Measurements from ENCODE around the gene BRCC3. TPM values are rescaled to one million over a fixed set of nuclear protein-coding genes. Genes with fewer than 3 reads are reported as not detected.

BRCC3 gene
- total RNA-seq, result 10 to 100 TPM; 32.8 to 33.5 TPM

DNA sequence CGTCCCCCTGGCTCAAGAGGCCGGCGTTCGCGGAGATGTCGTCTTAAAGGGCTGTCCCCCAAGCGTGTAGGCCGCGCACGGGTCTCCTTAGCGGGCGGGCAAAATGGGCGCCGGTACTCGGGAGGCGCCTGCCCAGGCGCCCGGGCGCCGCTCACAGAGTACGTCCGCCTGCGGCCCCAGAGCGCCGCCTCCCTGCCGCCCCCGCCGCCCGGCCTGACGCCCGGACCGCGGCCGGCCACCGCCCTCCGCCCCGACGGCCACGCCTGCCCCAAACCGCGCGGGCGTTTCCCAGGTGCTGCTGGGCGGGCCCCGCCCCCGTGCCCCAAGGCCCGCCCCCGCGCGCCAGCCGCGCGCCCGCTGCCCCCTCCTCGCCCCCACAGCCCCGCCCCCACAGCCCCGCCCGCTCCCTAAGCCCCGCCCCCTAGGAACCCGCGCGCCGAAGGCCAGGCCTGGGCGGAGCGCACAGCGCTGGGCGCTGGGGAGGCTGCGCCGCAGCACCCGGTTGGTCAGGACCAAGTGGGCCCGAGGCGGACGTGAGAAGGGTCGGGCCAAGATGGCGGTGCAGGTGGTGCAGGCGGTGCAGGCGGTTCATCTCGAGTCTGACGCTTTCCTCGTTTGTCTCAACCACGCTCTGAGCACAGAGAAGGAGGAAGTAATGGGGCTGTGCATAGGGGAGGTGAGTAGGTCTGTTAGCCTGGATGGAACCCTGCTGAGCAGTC, at the start of gene BRCC3, which contains the start of the genes CMC4 and MTCP1:
Gene BRCC3, plus strand, starts transcription at position 534 of the 719 bp plus-strand sequence. Its CDS starts 20 bp downstream, at position 554.
Gene CMC4, minus strand, starts transcription at position 162 of the 719 bp plus-strand sequence. CDS start 7,113 bp downstream, outside the sequence.
Gene MTCP1, minus strand, starts transcription at position 162 of the 719 bp plus-strand sequence. CDS start 5,126 bp downstream, outside the sequence.
- Mint-ChIP-seq H3K27me3 (ENCODE audit: low read depth) (no peaks in the 10 kb centered on the region), H3K4me3 (peak within 1 kb of the TSS; percentile 91), H3K9me3 (ENCODE audit: insufficient read depth) (no peaks in the 10 kb centered on the region), H3K36me3 (ENCODE audit: low read depth) (peaks cover 34% of the 10 kb centered on the region), H3K4me1 (ENCODE audit: low read depth) (peaks cover 44% of the 10 kb centered on the region), H3K27ac (peak within 1 kb of the TSS; percentile 92)
- peak; percentile 93 for ATAC-seq
- POLR2A ChIA-PET, result interaction anchor here (0.9 to 1.2 kb wide), 2 partner anchors 9 to 44 kb away, joined by 3 to 4 read pairs (median 3); partner anchors contain the start of gene FUNDC2
- CTCF ChIA-PET, result interaction anchor here (2.8 kb wide), 1 partner anchor 13 kb away, joined by 16 read pairs; no protein-coding TSS in a partner anchor
- DNase-seq, result peak; percentile 82

DNA sequence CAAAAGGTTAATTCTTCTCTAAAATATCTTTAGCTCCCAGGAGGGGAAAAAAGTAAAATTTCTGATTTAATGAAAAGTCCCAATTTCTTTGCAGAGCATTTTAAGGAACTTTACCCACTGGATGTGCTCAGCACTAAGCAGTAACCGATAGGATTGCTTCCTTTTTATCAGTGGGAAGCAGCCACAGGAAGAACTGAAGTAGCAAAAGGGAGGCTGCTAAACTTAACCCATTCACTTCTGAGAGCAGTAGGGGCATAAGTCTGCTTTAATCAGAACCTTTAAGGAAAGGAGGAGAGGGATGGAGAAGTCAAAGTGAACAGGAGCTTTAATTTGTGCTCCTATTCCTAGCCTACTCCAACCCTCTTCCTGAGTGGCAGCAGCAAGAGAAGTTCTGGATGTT, 48.7 kb upstream of the BRCC3 start, which contains the start of gene F8:
Gene F8, minus strand, starts transcription at position 139 of the 400 bp plus-strand sequence. CDS start 171 bp downstream, outside the sequence.
- H3K27me3 Mint-ChIP-seq (ENCODE audit: low read depth), result peaks cover 12% of the 10 kb centered on the region
- no peak within 1 kb of the TSS for H3K4me3 Mint-ChIP-seq
- CTCF ChIA-PET, result no interaction called here
- ATAC-seq, result no peak
- H3K9me3 Mint-ChIP-seq (ENCODE audit: insufficient read depth), result no peaks in the 10 kb centered on the region
- no peak for DNase-seq
- H3K27ac Mint-ChIP-seq, result no peak within 1 kb of the TSS
- H3K4me1 Mint-ChIP-seq (ENCODE audit: low read depth), result no peaks in the 10 kb centered on the region
- no peaks in the 10 kb centered on the region for H3K36me3 Mint-ChIP-seq (ENCODE audit: low read depth)
- POLR2A ChIA-PET, result no interaction called here

DNA sequence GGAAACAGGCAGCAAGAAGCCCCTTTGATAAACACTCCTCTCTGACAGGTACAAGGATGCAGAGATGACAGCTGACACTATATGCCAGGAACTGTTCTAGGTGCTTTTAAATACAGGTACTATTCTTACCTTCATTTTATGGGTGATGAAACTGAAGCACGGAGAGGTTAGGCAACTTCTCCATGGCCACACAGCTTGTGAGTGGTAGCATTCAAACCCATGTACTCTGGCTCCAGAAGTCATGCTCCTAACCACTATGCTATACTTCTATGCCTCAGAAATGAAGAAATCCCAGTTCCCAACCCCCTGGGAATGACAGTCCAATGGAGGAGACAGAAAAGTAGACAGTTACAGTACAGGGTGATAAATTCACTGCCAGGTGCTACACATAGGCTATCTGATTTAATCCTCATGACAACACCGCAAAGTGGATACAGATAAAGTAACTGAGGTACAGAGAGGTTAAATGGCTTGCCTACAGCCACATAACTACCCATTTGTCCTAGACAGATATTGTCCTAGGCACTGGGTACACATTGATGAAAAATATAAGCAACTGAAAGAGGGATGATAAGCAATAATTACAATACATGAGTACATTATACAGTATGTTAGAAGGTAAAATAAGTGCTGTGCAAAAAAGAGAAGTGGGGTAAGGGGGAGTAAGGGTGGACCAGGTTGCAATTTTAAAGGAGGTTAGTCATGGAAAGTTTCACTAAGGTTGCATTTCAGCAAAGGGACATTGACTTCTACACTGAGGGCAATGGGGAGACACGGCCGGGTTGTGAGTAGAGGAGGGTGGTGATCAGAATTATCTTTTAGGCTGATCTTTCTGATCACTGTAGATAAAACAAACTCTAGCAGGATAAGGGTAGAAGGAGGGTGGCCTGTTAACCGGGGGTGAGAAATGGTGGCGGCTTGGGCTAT, 47.1 kb upstream of the BRCC3 start:
- H3K9me3 Mint-ChIP-seq (ENCODE audit: insufficient read depth), result no peaks in the 10 kb centered on the region
- no peak overlapping the region for H3K4me3 Mint-ChIP-seq
- H3K27ac Mint-ChIP-seq, result peak overlapping the region; percentile 27
- ATAC-seq (no peak), DNase-seq (no peak)
- POLR2A ChIA-PET, result no interaction called here
- CTCF ChIA-PET, result no interaction called here
- H3K4me1 Mint-ChIP-seq (ENCODE audit: low read depth), result peaks cover 11% of the 10 kb centered on the region
- peaks cover 12% of the 10 kb centered on the region for H3K27me3 Mint-ChIP-seq (ENCODE audit: low read depth)
- H3K36me3 Mint-ChIP-seq (ENCODE audit: low read depth), result no peaks in the 10 kb centered on the region

DNA sequence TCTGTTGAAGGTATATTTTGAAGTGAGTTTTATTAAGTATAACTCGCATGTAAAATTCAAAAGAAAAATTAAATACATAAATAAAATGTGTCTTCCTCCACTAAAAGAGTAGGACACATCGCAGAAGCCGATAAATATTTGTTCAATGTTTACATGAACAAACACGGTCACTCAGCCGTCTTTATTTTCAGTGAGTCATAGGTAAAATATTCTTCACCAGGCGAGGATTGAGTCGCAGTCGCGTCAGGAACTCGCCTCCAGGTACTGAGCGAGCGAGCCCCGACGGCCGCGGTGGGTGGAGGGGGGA, 44.9 kb upstream of the BRCC3 start:
- CTCF ChIA-PET, result interaction anchor here (1.0 to 1.3 kb wide), 4 partner anchors 13 to 33 kb away, joined by 3 to 12 read pairs (median 5); no protein-coding TSS in a partner anchor
- Mint-ChIP-seq H3K36me3 (ENCODE audit: low read depth) (no peaks in the 10 kb centered on the region), H3K27me3 (ENCODE audit: low read depth) (peaks cover 10% of the 10 kb centered on the region), H3K9me3 (ENCODE audit: insufficient read depth) (no peaks in the 10 kb centered on the region), H3K4me3 (peak overlapping the region; percentile 72), H3K27ac (peak overlapping the region; percentile 97), H3K4me1 (ENCODE audit: low read depth) (peaks cover 19% of the 10 kb centered on the region)
- DNase-seq (no peak), ATAC-seq (no peak)
- POLR2A ChIA-PET, result interaction anchor here (0.7 to 1.3 kb wide), 6 partner anchors 24 to 238 kb away, joined by 3 to 4 read pairs (median 3); partner anchors contain the start of genes CMC4, MTCP1 and RAB39B

DNA sequence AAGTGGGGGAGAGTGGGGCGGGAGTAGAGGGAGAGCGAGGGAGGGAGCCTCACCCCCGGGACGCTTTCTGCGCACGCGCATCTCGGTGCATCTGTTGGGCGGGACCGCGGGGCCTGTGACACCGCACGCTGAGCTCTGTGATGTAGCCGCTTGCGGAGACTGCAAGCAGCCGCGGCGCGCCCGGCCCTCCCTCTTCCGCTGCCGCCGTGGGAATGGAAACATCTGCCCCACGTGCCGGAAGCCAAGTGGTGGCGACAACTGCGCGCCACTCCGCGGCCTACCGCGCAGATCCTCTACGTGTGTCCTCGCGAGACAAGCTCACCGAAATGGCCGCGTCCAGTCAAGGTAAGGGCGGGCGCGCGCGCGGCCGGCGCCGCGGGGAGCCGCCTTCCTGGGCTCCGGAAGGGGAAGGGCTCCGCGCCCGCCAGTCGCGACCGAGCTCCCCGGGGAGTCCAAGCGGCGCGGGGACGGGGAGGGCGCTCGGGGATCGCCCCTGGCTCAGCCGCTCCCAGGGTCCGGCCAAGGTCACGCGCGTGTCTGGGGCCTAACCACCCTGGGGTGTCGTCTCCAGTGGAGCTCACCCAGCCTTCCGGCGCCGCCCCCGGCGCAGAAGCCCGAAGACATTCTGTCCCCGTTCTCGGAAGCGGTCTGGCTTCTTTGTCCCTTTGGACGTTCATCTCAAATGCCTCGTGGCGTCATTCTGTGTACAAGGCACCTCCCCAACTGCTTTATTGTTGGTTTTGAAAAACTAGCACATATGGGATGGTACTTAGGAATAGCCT, 44.4 kb upstream of the BRCC3 start, which contains the start of gene FUNDC2:
Gene FUNDC2, plus strand, starts transcription at position 118 of the 782 bp plus-strand sequence. Its CDS starts 95 bp downstream, at position 213.
- ChIA-PET CTCF (interaction anchor here (1.0 to 1.3 kb wide), 4 partner anchors 12 to 32 kb away, joined by 3 to 12 read pairs (median 5); no protein-coding TSS in a partner anchor), POLR2A (interaction anchor here (0.7 to 1.3 kb wide), 6 partner anchors 24 to 237 kb away, joined by 3 to 4 read pairs (median 3); partner anchors contain the start of genes CMC4, MTCP1 and RAB39B)
- peaks cover 2% of the 10 kb centered on the region for H3K36me3 Mint-ChIP-seq (ENCODE audit: low read depth)
- H3K27ac Mint-ChIP-seq, result peak within 1 kb of the TSS; percentile 97
- H3K27me3 Mint-ChIP-seq (ENCODE audit: low read depth), result peaks cover 10% of the 10 kb centered on the region
- ATAC-seq (peak; percentile 90), DNase-seq (peak; percentile 95)
- H3K4me3 Mint-ChIP-seq, result peak within 1 kb of the TSS; percentile 87
- H3K9me3 Mint-ChIP-seq (ENCODE audit: insufficient read depth), result no peaks in the 10 kb centered on the region
- peaks cover 21% of the 10 kb centered on the region for H3K4me1 Mint-ChIP-seq (ENCODE audit: low read depth)

DNA sequence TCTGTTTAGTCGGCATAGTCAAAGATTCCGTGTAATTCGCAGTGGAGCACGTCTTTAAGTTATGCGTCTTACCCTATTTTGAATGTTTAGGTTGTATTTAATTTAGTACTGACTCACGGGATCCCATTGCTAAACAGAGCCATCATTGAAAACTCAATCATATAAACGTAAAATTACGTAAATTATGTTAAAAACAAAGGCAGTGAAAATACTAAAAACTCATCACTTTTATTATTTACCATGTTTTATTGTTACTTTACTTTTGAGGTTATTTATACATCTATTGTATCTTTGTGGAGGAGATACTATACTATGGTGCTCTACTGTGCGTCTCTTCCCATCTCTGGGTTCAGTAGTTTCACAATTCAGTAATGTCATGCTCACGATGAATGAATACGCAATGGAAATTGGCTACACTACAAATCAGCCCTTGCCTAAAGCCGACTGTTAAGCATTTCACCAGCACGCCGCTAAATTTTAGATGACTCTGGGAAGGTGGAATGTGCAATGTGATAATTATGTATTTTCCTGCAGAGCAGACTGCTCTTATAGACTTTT, 43.7 kb upstream of the BRCC3 start:
- CTCF ChIA-PET, result interaction anchor here (1.0 to 1.5 kb wide), 4 partner anchors 12 to 29 kb away, joined by 3 to 12 read pairs (median 7); no protein-coding TSS in a partner anchor
- Mint-ChIP-seq H3K4me3 (peak overlapping the region; percentile 87), H3K9me3 (ENCODE audit: insufficient read depth) (no peaks in the 10 kb centered on the region), H3K27ac (peak overlapping the region; percentile 97), H3K4me1 (ENCODE audit: low read depth) (peaks cover 21% of the 10 kb centered on the region), H3K36me3 (ENCODE audit: low read depth) (peaks cover 2% of the 10 kb centered on the region), H3K27me3 (ENCODE audit: low read depth) (peaks cover 8% of the 10 kb centered on the region)
- ATAC-seq, result peak; percentile 18
- DNase-seq, result peak; percentile 42
- POLR2A ChIA-PET, result interaction anchor here (1.3 kb wide), 1 partner anchor 42 kb away, joined by 3 read pairs; no protein-coding TSS in a partner anchor

DNA sequence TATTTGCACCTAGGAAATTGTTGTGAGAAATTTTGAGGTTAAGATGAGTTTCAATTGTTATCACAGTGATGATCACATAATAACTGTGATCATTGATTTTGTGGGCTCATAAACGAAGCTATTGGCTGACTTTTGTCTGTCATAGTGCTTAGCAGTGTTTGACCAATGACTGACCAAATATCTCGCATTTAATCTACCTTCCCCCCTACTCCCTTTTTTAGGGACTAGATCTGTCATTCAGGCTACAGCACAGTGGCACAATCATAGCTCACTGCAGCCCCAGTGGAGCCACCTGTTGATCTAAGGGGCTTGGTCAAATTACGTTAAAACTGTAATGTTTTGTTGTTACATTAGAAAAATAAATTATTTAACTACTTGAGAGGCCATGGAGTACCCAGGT, 43.2 kb upstream of the BRCC3 start:
- Mint-ChIP-seq H3K36me3 (ENCODE audit: low read depth) (peaks cover 2% of the 10 kb centered on the region), H3K4me3 (peak overlapping the region; percentile 87), H3K27ac (peak overlapping the region; percentile 97), H3K9me3 (ENCODE audit: insufficient read depth) (no peaks in the 10 kb centered on the region), H3K27me3 (ENCODE audit: low read depth) (peaks cover 8% of the 10 kb centered on the region), H3K4me1 (ENCODE audit: low read depth) (peaks cover 21% of the 10 kb centered on the region)
- POLR2A ChIA-PET, result interaction anchor here (0.5 to 0.6 kb wide), 2 partner anchors 40 to 571 kb away, joined by 3 read pairs; no protein-coding TSS in a partner anchor
- DNase-seq, result peak; percentile 25
- ATAC-seq, result no peak
- CTCF ChIA-PET, result interaction anchor here (1.5 kb wide), 1 partner anchor 29 kb away, joined by 9 read pairs; no protein-coding TSS in a partner anchor

DNA sequence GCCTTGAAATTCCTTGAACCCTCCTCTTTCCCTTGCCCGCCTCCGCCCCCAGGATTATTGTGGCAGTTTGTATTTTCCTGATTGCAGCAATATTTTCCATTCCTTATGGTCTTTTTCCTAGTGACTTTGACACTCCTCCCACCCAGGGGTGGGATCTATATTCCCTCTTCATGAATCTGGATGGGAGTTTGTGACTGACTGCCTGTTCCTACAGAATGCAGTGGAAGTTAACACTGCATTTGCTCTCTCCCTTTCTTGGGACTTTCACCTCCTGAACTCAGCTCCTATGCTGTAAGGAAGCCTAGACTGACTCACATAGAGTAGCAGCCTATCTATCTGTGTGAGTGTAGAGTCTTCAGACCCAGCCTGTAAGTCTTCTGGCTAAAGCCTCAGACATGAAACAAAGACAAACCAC, 42.4 kb upstream of the BRCC3 start:
- ChIA-PET POLR2A (interaction anchor here (0.5 kb wide), 1 partner anchor 571 kb away, joined by 3 read pairs; no protein-coding TSS in a partner anchor), CTCF (interaction anchor here (1.5 kb wide), 1 partner anchor 28 kb away, joined by 9 read pairs; no protein-coding TSS in a partner anchor)
- DNase-seq, result no peak
- Mint-ChIP-seq H3K27me3 (ENCODE audit: low read depth) (peaks cover 5% of the 10 kb centered on the region), H3K27ac (peak overlapping the region; percentile 73), H3K4me3 (peak overlapping the region; percentile 87), H3K4me1 (ENCODE audit: low read depth) (peaks cover 21% of the 10 kb centered on the region), H3K9me3 (ENCODE audit: insufficient read depth) (no peaks in the 10 kb centered on the region), H3K36me3 (ENCODE audit: low read depth) (peaks cover 2% of the 10 kb centered on the region)
- ATAC-seq, result no peak

DNA sequence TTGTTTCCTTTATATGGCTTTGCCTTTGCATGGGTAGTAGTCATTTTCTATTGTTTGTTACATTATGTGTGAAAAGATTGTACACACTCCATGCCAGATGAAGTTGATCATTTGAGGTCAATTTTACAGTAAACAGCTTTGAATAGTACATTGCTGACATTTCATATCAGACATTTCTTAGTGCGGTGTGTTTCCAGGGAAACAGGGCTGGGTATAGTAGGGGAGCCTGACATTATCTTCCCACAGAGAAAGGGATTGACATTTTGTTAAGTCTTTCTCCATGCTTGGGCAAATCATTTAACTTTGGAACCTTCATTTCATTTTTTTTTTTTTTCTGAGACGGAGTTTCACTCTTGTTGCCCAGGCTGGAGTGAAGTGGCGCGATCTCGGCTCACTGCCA, 39.7 kb upstream of the BRCC3 start:
- Mint-ChIP-seq H3K4me1 (ENCODE audit: low read depth) (peaks cover 21% of the 10 kb centered on the region), H3K4me3 (no peak overlapping the region), H3K27ac (no peak overlapping the region), H3K9me3 (ENCODE audit: insufficient read depth) (no peaks in the 10 kb centered on the region), H3K27me3 (ENCODE audit: low read depth) (no peaks in the 10 kb centered on the region), H3K36me3 (ENCODE audit: low read depth) (peaks cover 18% of the 10 kb centered on the region)
- no peak for ATAC-seq
- ChIA-PET CTCF (no interaction called here), POLR2A (no interaction called here)
- no peak for DNase-seq

DNA sequence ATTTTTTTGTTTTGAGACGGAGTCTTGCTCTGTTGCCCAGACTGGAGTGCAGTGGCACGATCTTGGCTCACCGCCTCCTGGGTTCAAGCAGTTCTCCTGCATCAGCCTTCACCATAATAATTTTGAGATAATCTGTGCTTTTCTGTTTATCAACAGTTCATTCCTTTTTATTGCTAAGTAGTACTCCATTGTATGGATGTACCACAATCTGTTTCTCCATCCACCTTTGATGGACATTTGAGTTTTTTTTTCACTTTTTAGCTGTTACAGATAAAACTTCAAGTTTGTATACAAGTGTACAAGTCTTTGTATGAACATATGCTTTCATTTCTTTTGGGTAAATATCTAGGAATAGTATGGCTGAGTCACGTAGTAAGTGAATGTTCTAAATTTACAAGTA, 35.6 kb upstream of the BRCC3 start:
- no peak for ATAC-seq
- CTCF ChIA-PET, result interaction anchor here (1.0 kb wide), 1 partner anchor 13 kb away, joined by 5 read pairs; no protein-coding TSS in a partner anchor
- Mint-ChIP-seq H3K4me3 (no peak overlapping the region), H3K27me3 (ENCODE audit: low read depth) (no peaks in the 10 kb centered on the region), H3K36me3 (ENCODE audit: low read depth) (peaks cover 27% of the 10 kb centered on the region), H3K9me3 (ENCODE audit: insufficient read depth) (no peaks in the 10 kb centered on the region), H3K4me1 (ENCODE audit: low read depth) (peaks cover 5% of the 10 kb centered on the region), H3K27ac (no peak overlapping the region)
- POLR2A ChIA-PET, result no interaction called here
- DNase-seq, result no peak
